ENCODE measurements around the gene NTRK3.

- TF ChIP-seq ISL1 (CRISPR knock-in tag; IDR thresholded peaks at IDR 0.05) (no peak), OSR1 (CRISPR knock-in tag; IDR thresholded peaks at IDR 0.05) (no peak), PPARA (CRISPR knock-in tag; IDR thresholded peaks at IDR 0.05; ENCODE audit: borderline replicate concordance) (no peak), CSRNP3 (CRISPR knock-in tag; IDR thresholded peaks at IDR 0.05) (no peak), CREB5 (CRISPR knock-in tag; IDR thresholded peaks at IDR 0.05; ENCODE audit: low read depth) (no peak), BACH2 (CRISPR knock-in tag; IDR thresholded peaks at IDR 0.05; ENCODE audit: borderline replicate concordance) (no peak), RARB (CRISPR knock-in tag; IDR thresholded peaks at IDR 0.05) (no peak), PATZ1 (CRISPR knock-in tag; IDR thresholded peaks at IDR 0.05; ENCODE audit: borderline replicate concordance) (no peak), TCF4 (CRISPR knock-in tag; IDR thresholded peaks at IDR 0.05; ENCODE audit: borderline replicate concordance) (no peak), GLIS3 (CRISPR knock-in tag; IDR thresholded peaks at IDR 0.05) (no peak), ZFP3 (CRISPR knock-in tag; IDR thresholded peaks at IDR 0.05) (no peak), ZFP30 (CRISPR knock-in tag; IDR thresholded peaks at IDR 0.05) (no peak)
These were observed 214.5 kb downstream of the NTRK3 start for GRCh38 chr15:88042047-88042446.

All from SK-N-SH treated with all-trans-retinoic acid at 6 μM for 48 hours (cell line).